NCI-H446 (cell line): ENCODE data around the gene P2RY13.

Experiments
- DNase-seq, 2 experiments: peaks; one replicate each; lab custom pipeline; 2025; lab: John Stamatoyannopoulos, UW

P2RY13 gene

GRCh38 chr3:151320131-151320530 is 9.2 kb downstream of the P2RY13 start:
- DNase-seq = no peak

DNA sequence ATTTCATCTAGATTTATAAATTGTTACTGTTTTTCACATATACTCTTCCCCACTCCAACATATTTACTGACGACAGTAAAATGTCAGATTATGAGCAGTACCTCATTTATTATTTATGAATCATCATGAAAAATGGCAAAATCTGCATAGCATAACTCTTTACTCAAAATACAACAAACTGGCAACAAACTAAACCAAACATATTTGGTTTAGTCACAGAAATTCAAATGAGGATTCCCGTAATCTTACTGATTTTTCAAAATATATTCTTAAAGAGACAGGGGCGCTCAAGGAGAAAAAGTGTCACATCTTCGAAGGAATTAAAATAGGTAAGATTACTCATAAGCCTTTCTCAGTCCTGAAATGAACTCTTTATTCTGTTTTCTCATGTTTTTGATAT is 9.7 kb downstream of the P2RY13 start:
- no peak for DNase-seq

GRCh38 chr3:151318991-151319390 is 10.4 kb downstream of the P2RY13 start:
- DNase-seq = no peak

GRCh38 chr3:151318313-151318712 is 11.0 kb downstream of the P2RY13 start:
- DNase-seq = no peak

GRCh38 chr3:151316267-151316991 is 12.9 kb downstream of the P2RY13 start, which contains the start of gene GPR87:
TSS of gene GPR87 (minus strand) at chr3:151316820. CDS start at chr3:151300100, 16,720 bp downstream.
- no peak for DNase-seq

GRCh38 chr3:151315846-151316245 is 13.5 kb downstream of the P2RY13 start:
- DNase-seq = no peak

- DNase-seq = no peak
Measured at GRCh38 chr3:151315136-151315535, 14.2 kb downstream of the P2RY13 start.

DNA sequence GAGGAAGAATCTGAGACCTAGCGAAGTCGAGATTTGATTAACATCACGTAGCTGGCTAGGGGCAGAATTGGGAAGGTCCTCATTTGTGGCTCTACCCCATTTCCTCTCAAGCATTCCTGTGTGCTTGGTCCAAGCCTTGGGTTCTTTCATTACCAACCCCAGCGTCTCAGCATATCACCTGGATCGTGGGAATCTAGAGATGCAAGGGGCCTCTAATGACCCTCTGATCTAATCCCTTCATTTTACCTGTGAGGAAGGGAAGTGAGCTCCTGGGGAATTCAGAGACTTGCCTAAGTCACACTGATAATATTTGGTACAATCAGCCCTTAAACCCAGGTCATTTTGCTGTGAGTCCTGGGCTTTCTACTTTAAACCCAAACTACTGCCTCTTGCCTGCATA is 14.8 kb downstream of the P2RY13 start:
- DNase-seq = no peak

GRCh38 chr3:151314137-151314536 is 15.2 kb downstream of the P2RY13 start:
- no peak for DNase-seq

- no peak for DNase-seq
Measured at GRCh38 chr3:151312972-151313371, 16.4 kb downstream of the P2RY13 start.

DNA sequence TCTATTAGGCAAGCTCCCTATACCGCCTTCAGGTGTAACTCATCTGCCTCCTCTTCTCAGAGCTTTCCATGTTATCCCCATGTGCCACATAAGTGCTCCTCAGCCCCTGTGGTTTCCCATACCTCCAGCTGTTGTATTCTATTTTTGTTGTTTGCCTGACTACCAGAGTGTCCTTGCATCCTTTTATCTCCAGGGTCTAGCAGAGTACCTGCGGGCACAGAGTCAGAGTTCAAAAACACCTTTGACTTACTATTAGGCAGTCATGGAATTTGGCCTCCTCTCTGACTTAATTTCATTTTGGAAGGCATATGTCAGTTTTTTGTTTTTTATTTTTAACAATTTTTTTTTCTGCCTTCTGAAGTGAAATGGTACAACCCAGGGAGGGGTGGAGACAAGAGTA is 19.8 kb downstream of the P2RY13 start:
- no peak for DNase-seq

DNA sequence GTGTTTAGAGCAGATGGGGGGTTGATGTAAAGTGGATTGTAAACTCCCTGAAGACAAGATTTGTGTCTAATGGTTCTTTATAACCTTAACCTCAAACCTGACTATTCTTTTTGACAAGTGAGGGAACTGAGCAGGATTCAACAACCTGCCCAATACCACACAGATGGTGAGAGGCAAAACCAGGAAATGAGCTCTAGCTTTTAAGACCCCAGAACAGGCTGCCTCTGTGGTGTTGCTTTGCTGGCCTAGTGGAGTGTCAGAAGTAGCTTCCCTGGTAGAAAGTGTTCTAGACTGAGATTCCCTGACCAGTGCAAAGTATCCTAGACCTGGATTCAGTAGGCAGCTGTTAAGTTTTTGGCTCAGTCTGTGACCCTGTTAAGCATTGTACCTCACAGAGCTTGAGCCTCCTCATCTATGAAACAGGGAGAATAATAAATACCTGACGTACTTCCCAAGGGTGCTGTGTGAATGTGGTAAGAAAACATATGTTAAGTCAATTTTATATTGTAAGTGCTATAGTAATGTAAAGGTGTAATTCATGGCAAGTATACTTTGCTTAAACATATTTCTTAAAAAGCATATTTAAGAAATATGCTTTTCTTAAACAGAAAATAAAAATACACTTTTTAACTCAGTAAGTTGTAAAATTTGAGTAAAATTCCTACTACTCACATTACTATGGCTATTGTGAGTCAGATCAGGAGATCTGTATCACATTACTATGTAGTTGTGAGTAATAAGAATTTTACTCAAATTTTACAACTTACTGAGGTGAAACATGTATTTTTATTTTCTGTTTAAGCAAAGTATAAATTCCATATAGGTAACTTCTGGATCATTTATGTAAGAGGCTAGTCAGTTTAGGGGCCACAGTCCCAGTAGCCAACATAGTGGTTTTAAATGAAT is 21.5 kb downstream of the P2RY13 start:
- DNase-seq = no peak

DNA sequence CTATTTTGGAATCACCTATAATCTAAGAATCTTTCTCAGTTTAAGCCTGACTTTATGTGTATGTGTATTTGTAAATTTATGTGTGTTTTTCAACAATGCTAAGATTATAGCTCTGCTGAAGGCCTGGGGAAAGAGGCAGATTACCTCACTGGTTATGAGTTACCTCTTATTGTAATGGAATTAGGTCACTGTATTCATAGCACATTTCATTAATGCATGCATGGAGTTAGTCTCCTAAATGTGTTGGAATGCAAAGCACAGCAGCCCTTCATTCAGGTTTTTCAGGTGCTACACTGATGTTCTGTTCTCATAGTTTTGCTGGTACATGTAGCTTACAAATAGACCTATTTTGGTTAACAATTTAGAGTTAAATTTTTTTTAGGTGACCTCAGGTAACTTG is 22.2 kb downstream of the P2RY13 start:
- DNase-seq = no peak

GRCh38 chr3:151306168-151306810 is 23.1 kb downstream of the P2RY13 start:
- no peak for DNase-seq

- DNase-seq = no peak
Measured at GRCh38 chr3:151305775-151306151, 23.6 kb downstream of the P2RY13 start.

DNA sequence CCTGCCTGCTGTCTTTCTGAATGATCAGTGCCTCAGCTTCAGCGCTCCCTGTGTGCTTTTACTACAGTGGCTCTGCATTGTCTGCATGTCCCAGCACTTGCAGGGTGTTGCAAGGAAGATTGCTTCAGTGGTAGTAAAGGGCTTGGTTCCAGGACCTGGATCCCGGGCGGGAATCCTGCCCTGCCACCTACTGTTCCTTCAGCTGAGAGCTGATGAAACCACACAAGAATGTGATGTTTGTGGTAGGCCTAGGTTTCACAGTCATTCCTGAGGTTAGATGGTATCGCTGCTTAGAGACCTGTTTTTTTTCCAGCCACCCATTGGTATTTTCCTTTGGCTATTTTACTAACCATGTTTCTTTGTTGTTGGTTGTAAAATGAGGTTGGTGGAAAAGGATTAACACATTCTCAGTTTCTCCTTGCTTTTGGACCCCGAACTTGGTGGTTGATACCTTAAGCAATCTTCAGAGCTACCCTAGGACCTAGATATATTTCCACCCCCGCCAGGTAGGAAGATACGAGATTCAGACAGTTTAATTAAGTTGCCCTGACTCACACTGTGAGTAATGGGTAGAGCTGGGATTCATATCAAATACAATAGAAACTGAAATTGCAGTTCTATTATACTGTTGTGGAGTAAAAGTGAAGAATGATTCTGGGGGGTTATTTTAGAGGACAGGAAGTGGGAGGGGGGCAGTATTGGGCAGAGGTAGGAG is 24.1 kb downstream of the P2RY13 start:
- DNase-seq = no peak

- no peak for DNase-seq
Measured at GRCh38 chr3:151303751-151304150, 25.6 kb downstream of the P2RY13 start.

DNA sequence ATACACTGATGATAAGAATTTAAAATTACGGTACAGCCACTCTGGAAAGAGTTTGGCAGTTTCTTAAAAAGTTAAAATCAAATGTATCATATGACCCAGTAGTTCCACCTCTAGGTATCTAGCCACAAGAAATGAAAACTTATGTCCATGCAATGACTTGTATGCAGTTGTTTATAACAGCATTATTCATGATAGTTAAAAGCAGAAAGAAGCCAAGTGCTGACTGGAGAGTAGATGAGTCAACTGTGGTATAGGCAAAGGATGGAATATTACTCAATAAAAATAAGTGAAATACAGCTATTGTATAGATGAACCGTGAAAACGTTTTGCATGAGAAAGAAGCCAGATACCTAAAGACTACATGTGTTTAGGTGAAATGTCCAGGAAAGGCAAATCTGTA is 27.6 kb downstream of the P2RY13 start:
- DNase-seq = no peak

GRCh38 chr3:151300539-151300938 is 28.8 kb downstream of the P2RY13 start:
- DNase-seq = no peak

- no peak for DNase-seq
Measured at GRCh38 chr3:151299006-151299405, 30.3 kb downstream of the P2RY13 start.

DNA sequence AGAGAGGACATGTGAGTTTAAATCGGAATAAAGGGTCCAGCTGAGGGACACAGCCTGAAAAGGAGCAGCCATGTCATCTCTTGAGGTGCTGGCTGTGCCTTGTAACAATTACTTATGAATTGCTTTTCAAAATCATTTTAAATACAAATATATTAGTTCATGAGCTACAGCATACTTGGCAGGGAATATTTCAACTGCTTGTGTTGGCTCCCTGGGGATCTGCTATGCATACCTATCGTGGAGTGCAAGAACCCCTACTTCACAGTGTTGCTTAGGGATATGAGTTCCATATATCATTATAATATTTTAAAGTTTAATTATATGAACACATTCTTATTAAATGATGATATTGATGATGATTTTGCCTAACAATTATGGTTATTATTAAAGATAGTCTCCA is 31.9 kb downstream of the P2RY13 start:
- no peak for DNase-seq

GRCh38 chr3:151296226-151296625 is 33.1 kb downstream of the P2RY13 start:
- no peak for DNase-seq
